Aorta (tissue), 5 donors: ENCODE data around the gene ABCC9. TPM values are rescaled to one million over a fixed set of nuclear protein-coding genes. Genes with fewer than 3 reads are reported as not detected.

Experiments used
- ATAC-seq: fragments of 200-7000 bp; cut with Tn5 transposase; one replicate; pipeline ENCODE4 v1.9.1; 2022; ENCODE audit warnings: moderate library complexity; ENCODE audit not compliant: low FRiP score
- DNase-seq, 2 donors: peaks; one replicate each; pipeline ENCODE4 v3.0.0-alpha.2; 2020
- H3K27ac ChIP-seq, 2 donors: one replicate each; pipeline ENCODE4 v1.5.1; 2013; ENCODE audit warnings: low read length in 2 of 2, mild to moderate bottlenecking in 2 of 2, moderate library complexity in 2 of 2, control low read depth in 1 of 2, inconsistent platforms in 1 of 2, low read depth in 1 of 2
- H3K27me3 ChIP-seq, 2 donors: one replicate each; pipeline ENCODE4 v1.6.1; 2013; ENCODE audit warnings: control low read depth in 1 of 2, low read length in 1 of 2, mild to moderate bottlenecking in 1 of 2, moderate library complexity in 1 of 2; ENCODE audit not compliant: insufficient read depth in 2 of 2, control insufficient read depth in 1 of 2
- H3K36me3 ChIP-seq, 2 donors: one replicate each; pipeline ENCODE4 v1.6.1; 2013; ENCODE audit warnings: control low read depth in 1 of 2, low read length in 1 of 2, mild to moderate bottlenecking in 1 of 2; ENCODE audit not compliant: insufficient read depth in 2 of 2, control insufficient read depth in 1 of 2
- H3K4me1 ChIP-seq, 2 donors: one replicate each; pipeline ENCODE4 v1.6.1; 2013; ENCODE audit warnings: low read length in 2 of 2, control low read depth in 1 of 2, mild to moderate bottlenecking in 1 of 2, moderate library complexity in 1 of 2; ENCODE audit not compliant: insufficient read depth in 2 of 2, control insufficient read depth in 1 of 2
- H3K4me3 ChIP-seq, 2 donors: one replicate each; pipeline ENCODE4 v1.5.1; 2013; ENCODE audit warnings: low read length in 2 of 2, control low read depth in 1 of 2, mild to moderate bottlenecking in 1 of 2
- H3K9me3 ChIP-seq: one replicate; pipeline ENCODE4 v1.6.1; 2013; ENCODE audit warnings: mild to moderate bottlenecking, low read length; ENCODE audit not compliant: control insufficient read depth
- WGBS, 2 donors: extraction: QIAGEN DNeasy Blood & Tissue Kit; methylation state at CpG; one replicate each; pipeline ENCODE4 v1.1.7; 2013; 5-methylcytosine and 5-hydroxymethylcytosine counted together
- intact Hi-C, 2 donors: fragments of 100-400 bp; cut with DNase I; formaldehyde crosslinking; loops; one replicate each; pipeline versions ENCODE4 v1.14.2 to v1.15.0; 2022
- polyA plus RNA-seq, 2 donors: library from polyadenylated mRNA; stranded (reverse); fragments of 200-250 nt; gene quantifications; one replicate each; pipeline ENCODE4 v1.2.3, GENCODE V29; 2013
- total RNA-seq, 2 donors: library from RNA; stranded (reverse); fragmentation: NEBNext Ultra II Directional; extraction: Animal tissue kit (Norgen Biotek cat#: 25700); gene quantifications; one replicate each; pipeline ENCODE4 v1.2.1, GENCODE V29; 2021
- donor health status: healthy with polysubstance abuse.
- donor health status: Bipolar disorder and iron deficiency.
- donor health status: DM: no; HTN: no; CAD: no.
- donor health status: DM: no; HTN: no; CAD: no.
- donor health status: DM: yes; HTN: yes; CAD: no.

Gene ABCC9
- total and polyA plus RNA-seq, 4 donors: 0.69 to 157 (median 24.5) TPM

DNA sequence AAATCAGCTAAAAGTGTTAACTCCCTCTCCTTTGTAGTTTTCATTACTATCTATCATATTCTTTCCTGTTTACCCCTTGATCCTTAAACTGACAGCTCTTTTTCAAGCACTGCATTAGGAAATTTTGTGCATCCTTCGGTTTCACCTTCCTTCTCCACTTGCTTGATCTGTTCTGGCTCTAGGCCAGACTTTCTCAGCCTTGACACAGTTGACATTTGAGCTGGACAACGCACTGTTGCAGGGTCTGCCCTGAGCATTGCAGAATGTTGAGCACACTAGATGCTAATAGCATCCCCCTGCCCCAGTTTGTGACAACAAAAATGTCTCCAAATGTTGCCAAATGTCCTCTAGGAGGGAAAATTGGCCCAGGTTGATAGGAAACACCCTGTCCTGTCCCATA lies 91.3 kb downstream of the ABCC9 start:
- no peak for DNase-seq
- no peak for ATAC-seq
- H3K9me3 ChIP-seq: no peaks in the 10 kb centered on the region
- H3K27me3 ChIP-seq: no peaks in the 10 kb centered on the region
- no peaks in the 10 kb centered on the region for H3K4me1 ChIP-seq
- H3K27ac ChIP-seq: no peak overlapping the region
- intact Hi-C loops: no loop called here
- no peak overlapping the region for H3K4me3 ChIP-seq
- H3K36me3 ChIP-seq: no peaks in the 10 kb centered on the region
- WGBS, 2 donors: 71 to 83% methylated on average over 2 of the region's 2 CpGs

DNA sequence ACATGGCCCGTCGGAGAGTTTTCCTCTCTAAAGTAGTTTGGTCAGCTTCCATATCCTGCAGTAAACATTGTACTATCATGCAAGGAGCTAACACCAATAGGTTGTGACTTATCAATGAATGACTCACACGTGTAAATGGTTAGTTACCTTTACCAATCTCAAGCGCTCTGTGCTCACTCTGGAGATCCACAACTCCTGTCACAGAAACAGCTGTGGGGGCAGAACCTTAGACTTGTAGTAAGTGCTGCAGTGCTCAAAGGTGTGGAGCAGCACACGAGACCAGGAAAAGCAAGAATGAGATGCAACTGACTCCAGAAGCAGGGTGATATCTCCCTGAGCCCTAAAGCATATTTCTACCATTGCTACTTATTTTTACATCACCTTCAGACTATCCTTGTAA lies 93.0 kb downstream of the ABCC9 start:
- Histone ChIP-seq H3K4me1 (no peaks in the 10 kb centered on the region), H3K36me3 (no peaks in the 10 kb centered on the region), H3K4me3 (no peak overlapping the region), H3K9me3 (no peaks in the 10 kb centered on the region), H3K27me3 (no peaks in the 10 kb centered on the region), H3K27ac (no peak overlapping the region)
- 97% methylated on average over 5 of the region's 5 CpGs for WGBS, 2 donors
- intact Hi-C loops: no loop called here
- DNase-seq: no peak
- ATAC-seq: no peak

DNA sequence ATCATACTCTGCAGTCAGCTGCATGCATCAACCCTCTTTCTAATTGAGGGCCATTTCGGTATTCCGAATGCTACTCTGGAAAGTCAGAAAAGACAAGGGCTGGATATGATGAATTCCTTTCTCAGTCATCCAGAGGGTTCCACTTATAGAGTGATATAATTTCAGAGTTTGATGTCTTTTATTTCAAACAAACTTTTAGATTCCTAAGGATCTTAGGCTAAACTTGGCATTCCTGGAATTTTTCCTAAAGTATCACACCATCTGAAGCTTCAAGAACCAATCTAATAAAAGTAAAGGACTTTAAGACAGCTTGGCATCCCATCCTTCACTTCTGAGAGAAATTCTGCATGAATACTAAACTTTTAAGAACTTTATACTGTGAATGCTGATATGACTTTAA lies 97.4 kb downstream of the ABCC9 start:
- H3K36me3 ChIP-seq: no peaks in the 10 kb centered on the region
- ATAC-seq: no peak
- WGBS, 2 donors: 96 to 97% methylated on average over 2 of the region's 2 CpGs

DNA sequence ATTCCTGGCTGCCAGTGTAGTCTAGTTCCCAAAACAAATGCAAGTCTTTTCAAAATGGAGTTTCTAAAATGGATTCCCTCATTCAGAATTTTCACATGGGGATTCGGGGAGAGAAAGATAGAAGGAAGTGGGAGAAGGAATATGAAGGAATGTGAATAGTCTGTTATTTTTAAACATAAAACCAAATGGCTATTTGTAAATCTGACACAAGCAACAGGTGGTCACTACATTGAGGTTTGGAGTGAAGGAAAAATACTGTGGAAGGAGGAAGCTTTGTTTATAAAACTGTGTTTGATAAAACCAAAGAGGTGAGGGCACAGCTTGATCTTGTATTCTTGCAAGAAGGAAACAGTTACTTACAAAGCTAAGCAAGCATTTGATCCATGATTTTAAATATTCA lies 101.5 kb downstream of the ABCC9 start:
- H3K27me3 ChIP-seq: no peaks in the 10 kb centered on the region
- H3K4me3 ChIP-seq: no peak overlapping the region
- ATAC-seq (no peak), DNase-seq (no peak)
- H3K27ac ChIP-seq: no peak overlapping the region
- 93 to 94% methylated on average over 1 of the region's 1 CpG for WGBS, 2 donors
- intact Hi-C loops: no loop called here
- H3K4me1 ChIP-seq: peaks cover 0 to 3% of the 10 kb centered on the region in 2 donors
- no peaks in the 10 kb centered on the region for H3K9me3 ChIP-seq
- H3K36me3 ChIP-seq: no peaks in the 10 kb centered on the region

More for the DNA sequence above, 97.4 kb downstream of the ABCC9 start:
- Histone ChIP-seq H3K27me3 (no peaks in the 10 kb centered on the region), H3K9me3 (no peaks in the 10 kb centered on the region), H3K4me1 (peaks cover 0 to 3% of the 10 kb centered on the region in 2 donors), H3K27ac (no peak overlapping the region), H3K4me3 (no peak overlapping the region)
- intact Hi-C loops: no loop called here
- DNase-seq: no peak

DNA sequence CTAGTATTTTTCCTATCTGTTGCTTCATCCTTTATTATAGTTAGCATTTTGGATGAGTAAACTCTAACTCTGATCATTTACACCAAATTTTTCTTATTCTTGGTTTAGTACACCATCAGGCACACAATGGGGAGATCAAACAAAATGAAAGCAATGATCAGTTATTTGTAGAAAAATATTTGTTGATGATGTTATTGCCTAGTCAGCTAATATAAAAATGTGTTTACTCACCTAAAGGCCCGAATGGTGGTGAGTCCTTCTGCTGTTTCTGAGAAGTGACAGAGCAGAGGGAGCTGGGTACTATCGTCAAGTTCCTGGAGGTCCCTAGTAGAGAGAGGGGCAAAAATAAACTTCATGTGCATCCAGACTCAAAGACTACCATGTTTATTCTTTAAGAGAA lies 103.4 kb downstream of the ABCC9 start:
- no peak for DNase-seq
- intact Hi-C loops: no loop called here
- no peak for ATAC-seq
- Histone ChIP-seq H3K9me3 (no peaks in the 10 kb centered on the region), H3K36me3 (no peaks in the 10 kb centered on the region), H3K4me1 (peaks cover 0 to 3% of the 10 kb centered on the region in 2 donors), H3K27me3 (no peaks in the 10 kb centered on the region), H3K27ac (no peak overlapping the region), H3K4me3 (no peak overlapping the region)
- 86 to 96% methylated on average over 2 of the region's 2 CpGs for WGBS, 2 donors

DNA sequence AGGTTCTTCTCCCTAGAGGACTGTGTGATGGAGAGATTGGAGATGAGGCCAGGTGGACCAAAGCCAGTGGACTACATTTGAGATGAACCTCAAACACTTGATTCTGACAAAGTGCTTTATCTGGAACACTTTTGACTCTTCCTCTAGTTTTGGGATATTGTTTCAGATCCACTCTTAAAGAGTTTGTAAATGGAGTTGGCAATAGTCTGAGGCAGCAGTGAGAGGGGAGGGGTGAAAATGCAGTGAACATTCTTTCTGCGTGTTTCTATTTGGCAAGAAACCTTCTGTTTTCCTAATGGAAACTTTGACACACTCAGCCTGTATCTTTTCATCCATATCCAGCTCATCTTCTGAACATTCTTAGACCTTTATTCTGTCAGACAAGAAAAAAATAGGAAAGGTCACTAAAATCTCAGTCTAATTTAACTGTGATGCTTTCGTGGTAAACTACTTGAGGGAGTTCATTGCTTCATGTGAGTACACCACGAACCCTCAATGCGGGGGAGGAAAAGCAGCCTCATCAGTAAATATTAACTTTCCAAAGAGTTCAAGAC lies 109.4 kb downstream of the ABCC9 start:
- no peak overlapping the region for H3K4me3 ChIP-seq
- intact Hi-C loops: no loop called here
- WGBS, 2 donors: 16 to 20% methylated on average over 4 of the region's 4 CpGs
- ATAC-seq: peak; percentile 77
- no peaks in the 10 kb centered on the region for H3K27me3 ChIP-seq
- no peaks in the 10 kb centered on the region for H3K36me3 ChIP-seq
- DNase-seq: peak in 1 of 2 donors; percentile 49
- peaks cover 4 to 8% of the 10 kb centered on the region in 2 donors for H3K4me1 ChIP-seq
- no peak overlapping the region for H3K27ac ChIP-seq
- H3K9me3 ChIP-seq: no peaks in the 10 kb centered on the region

DNA sequence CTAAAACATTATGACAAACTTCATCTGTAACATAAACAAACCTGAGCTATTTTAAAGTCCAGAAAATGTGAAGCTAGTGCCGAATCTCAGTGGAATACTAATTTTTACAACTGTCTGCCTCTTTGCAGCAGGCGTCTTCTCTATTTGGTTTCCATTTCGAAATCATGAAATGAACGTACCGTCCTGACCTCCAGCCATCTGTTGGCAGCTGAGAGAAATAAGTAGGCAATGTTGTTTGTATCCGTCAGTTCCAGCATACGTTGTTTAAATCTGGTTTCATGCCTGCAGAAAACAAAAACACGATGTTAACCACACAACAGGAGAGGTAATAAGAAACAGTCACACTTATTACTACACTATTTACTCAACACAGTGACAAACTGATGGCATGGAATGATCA lies 112.4 kb downstream of the ABCC9 start:
- 9 to 13% methylated on average over 8 of the region's 8 CpGs for WGBS, 2 donors
- DNase-seq (no peak), ATAC-seq (no peak)
- H3K4me3 ChIP-seq: peak overlapping the region in 1 of 2 donors; percentile 34
- no peaks in the 10 kb centered on the region for H3K36me3 ChIP-seq
- no peaks in the 10 kb centered on the region for H3K27me3 ChIP-seq
- intact Hi-C loops: loop anchor here in 1 of 2 donors (5.0 kb wide), 1 partner anchor 131 kb away; no protein-coding TSS in a partner anchor
- H3K9me3 ChIP-seq: no peaks in the 10 kb centered on the region
- no peak overlapping the region for H3K27ac ChIP-seq
- H3K4me1 ChIP-seq: peaks cover 5 to 8% of the 10 kb centered on the region in 2 donors

DNA sequence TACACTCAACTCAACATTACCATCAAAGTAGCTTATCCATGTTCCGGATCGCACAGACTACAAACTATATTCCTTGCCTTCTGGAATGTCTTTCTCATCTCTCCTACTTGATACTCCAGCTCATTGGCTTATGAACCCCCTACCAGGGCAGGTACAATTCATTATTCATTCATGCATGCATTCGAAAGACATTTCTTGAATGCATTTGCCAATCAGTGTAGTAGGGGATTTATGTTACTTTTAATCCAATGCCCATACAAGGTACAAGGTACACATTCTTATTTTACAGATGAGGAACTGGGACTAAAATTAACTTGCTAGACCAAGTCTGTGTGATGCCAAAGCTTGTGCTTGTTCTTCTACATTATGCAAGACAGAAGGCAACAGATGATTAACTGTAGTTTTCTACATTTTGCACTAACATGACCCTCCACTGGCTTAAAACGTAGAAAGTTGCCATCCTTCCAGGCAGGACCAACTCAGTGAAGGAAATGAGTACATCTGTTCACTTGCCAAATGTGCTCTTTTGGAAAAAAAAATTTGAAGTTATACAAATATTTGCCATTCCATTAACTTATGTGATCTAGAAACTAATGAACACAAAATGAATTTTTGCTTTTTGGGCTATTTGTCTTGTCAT lies 113.0 kb downstream of the ABCC9 start:
- Histone ChIP-seq H3K27me3 (no peaks in the 10 kb centered on the region), H3K27ac (no peak overlapping the region), H3K4me1 (peaks cover 5 to 10% of the 10 kb centered on the region in 2 donors), H3K9me3 (no peaks in the 10 kb centered on the region), H3K36me3 (no peaks in the 10 kb centered on the region), H3K4me3 (peak overlapping the region in 1 of 2 donors; percentile 34)
- ATAC-seq: no peak
- WGBS, 2 donors: 69 to 77% methylated on average over 4 of the region's 4 CpGs
- DNase-seq: no peak
- intact Hi-C loops: loop anchor here in 1 of 2 donors (5.0 kb wide), 1 partner anchor 131 kb away; no protein-coding TSS in a partner anchor

DNA sequence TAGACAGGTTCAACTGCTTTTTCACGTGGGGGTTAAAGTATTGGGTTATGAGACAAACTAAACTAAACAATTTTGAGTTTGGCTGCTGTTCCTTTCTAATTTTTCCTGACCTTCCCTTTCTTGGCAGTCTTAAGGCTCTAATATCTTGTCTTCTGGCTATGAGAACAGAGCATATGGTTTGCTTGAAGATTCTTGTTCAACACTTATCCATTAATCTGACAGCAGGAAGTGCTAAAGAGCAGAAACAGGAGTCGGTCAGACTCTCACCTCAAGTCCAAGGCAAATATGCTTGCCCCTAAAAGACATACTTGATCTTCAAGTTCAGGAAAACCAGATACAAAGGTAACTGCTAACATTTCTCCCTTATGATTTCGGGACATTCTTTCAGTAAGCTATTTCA lies 114.1 kb downstream of the ABCC9 start:
- no peak overlapping the region for H3K4me3 ChIP-seq
- H3K27me3 ChIP-seq: no peaks in the 10 kb centered on the region
- H3K27ac ChIP-seq: no peak overlapping the region
- intact Hi-C loops: loop anchor here in 1 of 2 donors (5.0 kb wide), 1 partner anchor 130 kb away; no protein-coding TSS in a partner anchor
- 55 to 58% methylated on average over 3 of the region's 3 CpGs for WGBS, 2 donors
- peaks cover 5 to 12% of the 10 kb centered on the region in 2 donors for H3K4me1 ChIP-seq
- ATAC-seq: no peak
- no peaks in the 10 kb centered on the region for H3K36me3 ChIP-seq
- no peak for DNase-seq
- no peaks in the 10 kb centered on the region for H3K9me3 ChIP-seq
